HL-60/S4 treated with phorbol 12-myristate 13-acetate at 8.2 ng/mL for 4 days and 3 days (cell line): Measurements from ENCODE around the gene MST1R.
"Not testable (repeated sequence)": the region's sequence is repeated elsewhere in the genome, so short reads cannot be mapped to it uniquely, and the experiment has no call there.

Experiments used
- in situ Hi-C: fragments of 300-500 bp; cut with MboI; formaldehyde crosslinking; loops from 2 replicates; pipeline ENCODE4 v1.15.0; 2022; ENCODE audit warnings: low sequenced_read_pairs

Gene MST1R

GRCh38 chr3:49903451-49904424, at the start of gene MST1R:
MST1R (minus strand) TSS chr3:49903873; CDS start chr3:49903609, 264 bp downstream.
- in situ Hi-C loops: no loop called here

GRCh38 chr3:49952924-49953323, 49.3 kb upstream of the MST1R start:
- in situ Hi-C loops: no loop called here

GRCh38 chr3:49942651-49943050, 39.0 kb upstream of the MST1R start:
- in situ Hi-C loops: no loop called here

- in situ Hi-C loops: no loop called here
Observed at GRCh38 chr3:49940667-49941249, 37.1 kb upstream of the MST1R start.

GRCh38 chr3:49939858-49940666, 36.4 kb upstream of the MST1R start, which contains the start of gene RBM6:
RBM6 (plus strand) TSS chr3:49940150; CDS start chr3:49962642, 22,492 bp downstream.
- in situ Hi-C loops: no loop called here

- in situ Hi-C loops: no loop called here
Observed at GRCh38 chr3:49937090-49937489, 33.4 kb upstream of the MST1R start.

- in situ Hi-C loops: not testable (repeated sequence)
Observed at GRCh38 chr3:49932281-49932680, 28.6 kb upstream of the MST1R start.

- in situ Hi-C loops: no loop called here
Observed at GRCh38 chr3:49930922-49931321, 27.2 kb upstream of the MST1R start.

- in situ Hi-C loops: no loop called here
Observed at GRCh38 chr3:49930168-49930690, 26.6 kb upstream of the MST1R start.

GRCh38 chr3:49929291-49930167, 25.9 kb upstream of the MST1R start, which contains the start of gene MON1A:
MON1A (minus strand) TSS chr3:49929811; CDS start chr3:49913346, 16,465 bp downstream.
- in situ Hi-C loops: no loop called here

- in situ Hi-C loops: no loop called here
Observed at GRCh38 chr3:49928481-49929017, 24.9 kb upstream of the MST1R start.

- in situ Hi-C loops: no loop called here
Observed at GRCh38 chr3:49927798-49928197, 24.1 kb upstream of the MST1R start.

- in situ Hi-C loops: no loop called here
Observed at GRCh38 chr3:49926117-49926728, 22.6 kb upstream of the MST1R start.

- in situ Hi-C loops: no loop called here
Observed at GRCh38 chr3:49925485-49925884, 21.8 kb upstream of the MST1R start.

- in situ Hi-C loops: no loop called here
Observed at GRCh38 chr3:49924683-49925082, 21.0 kb upstream of the MST1R start.

GRCh38 chr3:49917806-49918590, 14.3 kb upstream of the MST1R start:
- in situ Hi-C loops: not testable (repeated sequence)

GRCh38 chr3:49916686-49917085, 13.0 kb upstream of the MST1R start:
- in situ Hi-C loops: no loop called here

- in situ Hi-C loops: no loop called here
Observed at GRCh38 chr3:49914906-49915305, 11.2 kb upstream of the MST1R start.
